HepG2 (cell line): Measurements from ENCODE around the gene OR10S1.

Source experiments
- AGO1 ChIP-seq: fragments of 200-400 bp; formaldehyde crosslinking; IDR thresholded peaks from 2 replicates; pipeline ENCODE4 v1.6.1; 2017; ENCODE audit warnings: mild to moderate bottlenecking, low read depth, low read length, moderate library complexity; ENCODE audit not compliant: poor library complexity, severe bottlenecking
- DPF2 ChIP-seq: sonication (generic); formaldehyde crosslinking; IDR thresholded peaks from 2 replicates; pipeline ENCODE4 v1.4.0; 2020; ENCODE audit warnings: mild to moderate bottlenecking, low read depth, missing genetic modification reagents, borderline replicate concordance
- MTA1 ChIP-seq: sonication (generic); formaldehyde crosslinking; IDR thresholded peaks from 2 replicates; pipeline ENCODE4 v1.4.0; 2020; ENCODE audit warnings: missing genetic modification reagents, mild to moderate bottlenecking, borderline replicate concordance
- ZNF335 ChIP-seq: sonication (generic); formaldehyde crosslinking; IDR thresholded peaks from 2 replicates; pipeline ENCODE4 v1.4.0; 2020; ENCODE audit warnings: missing genetic modification reagents
- ZNF530 ChIP-seq: sonication (generic); formaldehyde crosslinking; IDR thresholded peaks from 2 replicates; pipeline ENCODE4 v1.5.0; 2020; ENCODE audit warnings: low read depth, mild to moderate bottlenecking, missing genetic modification reagents
- TF ChIP-seq, protein P1 (sequence below): conservative IDR thresholded peaks from 2 replicates; pipeline ENCODE4 v1.6.1; 2018; ENCODE audit warnings: missing genetic modification reagents
- TF ChIP-seq, protein P2 (sequence below): IDR thresholded peaks from 2 replicates; pipeline ENCODE4 v1.6.1; 2012; ENCODE audit warnings: inconsistent platforms
- TF ChIP-seq, protein P3 (sequence below): sonication (generic); formaldehyde crosslinking; IDR thresholded peaks from 2 replicates; pipeline ENCODE4 v1.8.1; 2023; ENCODE audit warnings: missing genetic modification reagents, inconsistent platforms, borderline replicate concordance

DNA sequence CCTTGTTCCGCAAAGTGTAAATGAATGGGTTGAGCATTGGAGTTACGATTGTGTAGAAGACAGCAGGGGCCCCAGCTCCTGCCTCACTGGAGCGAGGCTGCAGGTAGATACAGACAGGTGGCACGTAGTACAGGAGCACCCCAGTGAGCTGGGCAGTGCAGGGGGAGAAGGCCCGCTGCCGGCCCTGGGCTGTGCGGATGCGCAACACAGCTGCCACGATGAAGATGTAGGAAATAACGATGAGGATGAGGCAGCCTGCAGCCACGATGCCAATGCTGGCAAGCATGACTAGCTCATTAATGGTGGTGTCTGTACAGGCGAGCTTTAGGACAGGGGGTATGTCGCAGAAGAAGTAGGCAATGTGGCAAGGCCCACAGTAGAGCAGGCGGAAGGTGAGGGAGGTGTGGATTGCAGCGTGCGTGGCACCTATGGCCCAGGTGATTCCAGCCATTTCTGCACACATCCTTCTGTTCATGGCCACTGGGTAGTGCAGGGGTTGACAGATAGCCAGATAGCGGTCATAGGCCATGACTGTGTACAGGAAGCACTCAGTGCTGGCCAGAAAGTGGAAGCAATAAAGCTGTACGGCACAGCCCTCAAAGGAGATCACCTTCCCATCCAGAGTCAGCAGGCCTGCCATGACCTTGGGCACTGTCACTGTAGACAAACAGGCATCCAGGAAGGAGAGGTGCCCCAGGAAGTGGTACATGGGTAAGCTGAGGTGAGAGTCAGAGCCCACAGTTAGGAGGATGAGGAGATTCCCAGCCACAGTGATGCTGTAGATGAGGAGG lies 616 bp downstream of the OR10S1 start:
- no peak for TF ChIP-seq DPF2
- TF ChIP-seq ZNF335 (CRISPR knock-in tag), result no peak
- TF ChIP-seq MTA1 (CRISPR knock-in tag), result no peak
- TF ChIP-seq ZNF530, result no peak
- TF ChIP-seq, protein P1, sequence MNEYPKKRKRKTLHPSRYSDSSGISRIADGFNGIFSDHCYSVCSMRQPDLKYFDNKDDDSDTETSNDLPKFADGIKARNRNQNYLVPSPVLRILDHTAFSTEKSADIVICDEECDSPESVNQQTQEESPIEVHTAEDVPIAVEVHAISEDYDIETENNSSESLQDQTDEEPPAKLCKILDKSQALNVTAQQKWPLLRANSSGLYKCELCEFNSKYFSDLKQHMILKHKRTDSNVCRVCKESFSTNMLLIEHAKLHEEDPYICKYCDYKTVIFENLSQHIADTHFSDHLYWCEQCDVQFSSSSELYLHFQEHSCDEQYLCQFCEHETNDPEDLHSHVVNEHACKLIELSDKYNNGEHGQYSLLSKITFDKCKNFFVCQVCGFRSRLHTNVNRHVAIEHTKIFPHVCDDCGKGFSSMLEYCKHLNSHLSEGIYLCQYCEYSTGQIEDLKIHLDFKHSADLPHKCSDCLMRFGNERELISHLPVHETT (CRISPR knock-in tag), result no peak
- TF ChIP-seq, protein P2, sequence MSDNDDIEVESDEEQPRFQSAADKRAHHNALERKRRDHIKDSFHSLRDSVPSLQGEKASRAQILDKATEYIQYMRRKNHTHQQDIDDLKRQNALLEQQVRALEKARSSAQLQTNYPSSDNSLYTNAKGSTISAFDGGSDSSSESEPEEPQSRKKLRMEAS, result no peak
- TF ChIP-seq, protein P3, sequence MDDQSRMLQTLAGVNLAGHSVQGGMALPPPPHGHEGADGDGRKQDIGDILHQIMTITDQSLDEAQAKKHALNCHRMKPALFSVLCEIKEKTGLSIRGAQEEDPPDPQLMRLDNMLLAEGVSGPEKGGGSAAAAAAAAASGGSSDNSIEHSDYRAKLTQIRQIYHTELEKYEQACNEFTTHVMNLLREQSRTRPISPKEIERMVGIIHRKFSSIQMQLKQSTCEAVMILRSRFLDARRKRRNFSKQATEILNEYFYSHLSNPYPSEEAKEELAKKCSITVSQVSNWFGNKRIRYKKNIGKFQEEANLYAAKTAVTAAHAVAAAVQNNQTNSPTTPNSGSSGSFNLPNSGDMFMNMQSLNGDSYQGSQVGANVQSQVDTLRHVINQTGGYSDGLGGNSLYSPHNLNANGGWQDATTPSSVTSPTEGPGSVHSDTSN, result no peak
- TF ChIP-seq AGO1, result no peak
